Peyer's patch (tissue), 4 donors: ENCODE measurements around the gene DPPA4.

Source experiments
- POLR2A ChIP-seq, 2 donors: fragments of 450-650 bp; IDR thresholded peaks; one replicate each; pipeline ENCODE4 v1.5.1; 2017; ENCODE audit warnings: antibody characterized with exemption in 2 of 2, mild to moderate bottlenecking in 2 of 2, moderate library complexity in 2 of 2
- TF ChIP-seq, protein P1 (sequence below), 6 experiments: fragments of 450-650 bp in 4 of 6; fragments of 200-600 bp in 2 of 6; sonication (generic) in 1 of 6; IDR thresholded peaks; one replicate each; pipeline ENCODE4 v1.5.1; 2017 to 2019; ENCODE audit warnings: antibody characterized with exemption in 6 of 6, mild to moderate bottlenecking in 3 of 6, moderate library complexity in 1 of 6

DNA sequence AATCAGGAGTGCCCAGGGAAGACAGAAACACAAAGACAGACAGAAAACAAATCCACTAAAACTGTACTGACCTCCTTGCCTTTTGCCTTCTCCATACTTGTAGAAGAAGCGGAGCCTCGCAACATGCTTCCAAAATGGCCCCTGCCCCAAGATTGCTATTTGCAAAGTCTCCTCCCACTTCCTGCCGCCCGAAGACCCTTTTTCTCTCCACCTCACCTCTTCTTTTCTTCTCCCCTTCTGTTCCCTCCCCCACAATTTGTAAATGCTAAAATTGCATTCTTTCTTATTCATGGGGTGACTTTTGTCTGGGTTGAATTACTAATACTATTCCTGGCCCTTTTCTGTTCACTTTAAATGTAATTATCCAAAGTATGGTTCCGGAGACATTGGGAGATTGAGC is at the start of gene DPPA4:
- TF ChIP-seq, protein P1, sequence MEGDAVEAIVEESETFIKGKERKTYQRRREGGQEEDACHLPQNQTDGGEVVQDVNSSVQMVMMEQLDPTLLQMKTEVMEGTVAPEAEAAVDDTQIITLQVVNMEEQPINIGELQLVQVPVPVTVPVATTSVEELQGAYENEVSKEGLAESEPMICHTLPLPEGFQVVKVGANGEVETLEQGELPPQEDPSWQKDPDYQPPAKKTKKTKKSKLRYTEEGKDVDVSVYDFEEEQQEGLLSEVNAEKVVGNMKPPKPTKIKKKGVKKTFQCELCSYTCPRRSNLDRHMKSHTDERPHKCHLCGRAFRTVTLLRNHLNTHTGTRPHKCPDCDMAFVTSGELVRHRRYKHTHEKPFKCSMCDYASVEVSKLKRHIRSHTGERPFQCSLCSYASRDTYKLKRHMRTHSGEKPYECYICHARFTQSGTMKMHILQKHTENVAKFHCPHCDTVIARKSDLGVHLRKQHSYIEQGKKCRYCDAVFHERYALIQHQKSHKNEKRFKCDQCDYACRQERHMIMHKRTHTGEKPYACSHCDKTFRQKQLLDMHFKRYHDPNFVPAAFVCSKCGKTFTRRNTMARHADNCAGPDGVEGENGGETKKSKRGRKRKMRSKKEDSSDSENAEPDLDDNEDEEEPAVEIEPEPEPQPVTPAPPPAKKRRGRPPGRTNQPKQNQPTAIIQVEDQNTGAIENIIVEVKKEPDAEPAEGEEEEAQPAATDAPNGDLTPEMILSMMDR (IDR thresholded peaks at IDR 0.05), result no peak
- no peak for TF ChIP-seq POLR2A (IDR thresholded peaks at IDR 0.05)
